Measurements from ENCODE around the gene CARMIL1.
A peak's percentile ranks its signal among the peaks of the same experiment; 100 is the strongest.

Gene CARMIL1

GRCh38 chr6:25254671-25255070 lies 24.5 kb upstream of the CARMIL1 start:
- DNase-seq = no peak
- no peak overlapping the region for H3K27ac Mint-ChIP-seq
- CTCF ChIA-PET = interaction anchor here (2.1 kb wide), 1 partner anchor 11 kb away, joined by 8 read pairs; no protein-coding TSS in a partner anchor
- no peaks in the 10 kb centered on the region for H3K36me3 Mint-ChIP-seq
- H3K4me1 Mint-ChIP-seq = peaks cover 3% of the 10 kb centered on the region
- no peak overlapping the region for H3K4me3 Mint-ChIP-seq
- no peaks in the 10 kb centered on the region for H3K9me3 Mint-ChIP-seq
- H3K27me3 Mint-ChIP-seq = peaks cover 3% of the 10 kb centered on the region

- H3K4me1 Mint-ChIP-seq = no peaks in the 10 kb centered on the region
- DNase-seq = no peak
Observed at GRCh38 chr6:25257686-25258348, 21.4 kb upstream of the CARMIL1 start.

GRCh38 chr6:25259756-25260155 lies 19.4 kb upstream of the CARMIL1 start:
- Mint-ChIP-seq H3K9me3 (no peaks in the 10 kb centered on the region), H3K36me3 (no peaks in the 10 kb centered on the region), H3K27ac (no peak overlapping the region), H3K4me3 (no peak overlapping the region), H3K4me1 (no peaks in the 10 kb centered on the region), H3K27me3 (peaks cover 3% of the 10 kb centered on the region)
- no peak for DNase-seq
- CTCF ChIA-PET = interaction anchor here (1.0 kb wide), 1 partner anchor 20 kb away, joined by 3 read pairs; no protein-coding TSS in a partner anchor

More at GRCh38 chr6:25257686-25258348, 21.4 kb upstream of the CARMIL1 start:
- CTCF ChIA-PET = interaction anchor here (0.6 to 1.9 kb wide), 2 partner anchors 8 to 34 kb away, joined by 3 to 5 read pairs; no protein-coding TSS in a partner anchor
- H3K36me3 Mint-ChIP-seq = no peaks in the 10 kb centered on the region
- no peaks in the 10 kb centered on the region for H3K9me3 Mint-ChIP-seq
- H3K27ac Mint-ChIP-seq = no peak overlapping the region
- peaks cover 3% of the 10 kb centered on the region for H3K27me3 Mint-ChIP-seq
- no peak overlapping the region for H3K4me3 Mint-ChIP-seq

- peaks cover 2% of the 10 kb centered on the region for H3K4me1 Mint-ChIP-seq
- no peak overlapping the region for H3K4me3 Mint-ChIP-seq
- CTCF ChIA-PET = interaction anchor here (1.7 to 4.2 kb wide), 2 partner anchors 226 to 293 kb away, joined by 7 to 90 read pairs; no protein-coding TSS in a partner anchor
- H3K27me3 Mint-ChIP-seq = peaks cover 12% of the 10 kb centered on the region
- no peak for DNase-seq
- no peaks in the 10 kb centered on the region for H3K36me3 Mint-ChIP-seq
- no peak overlapping the region for H3K27ac Mint-ChIP-seq
- no peaks in the 10 kb centered on the region for H3K9me3 Mint-ChIP-seq
Observed at GRCh38 chr6:25263657-25264056, 15.5 kb upstream of the CARMIL1 start.

GRCh38 chr6:25266456-25267100 lies 12.6 kb upstream of the CARMIL1 start:
- DNase-seq = no peak

GRCh38 chr6:25267662-25268061 lies 11.5 kb upstream of the CARMIL1 start:
- CTCF ChIA-PET = interaction anchor here (1.0 kb wide), 1 partner anchor 223 kb away, joined by 3 read pairs; no protein-coding TSS in a partner anchor
- no peak overlapping the region for H3K4me3 Mint-ChIP-seq
- no peak for DNase-seq

More at GRCh38 chr6:25266456-25267100, 12.6 kb upstream of the CARMIL1 start:
- H3K4me3 Mint-ChIP-seq = no peak overlapping the region
- H3K27me3 Mint-ChIP-seq = peaks cover 27% of the 10 kb centered on the region
- no peaks in the 10 kb centered on the region for H3K36me3 Mint-ChIP-seq
- no peaks in the 10 kb centered on the region for H3K9me3 Mint-ChIP-seq
- peaks cover 2% of the 10 kb centered on the region for H3K4me1 Mint-ChIP-seq
- CTCF ChIA-PET = interaction anchor here (0.6 to 4.2 kb wide), 29 partner anchors 9 to 359 kb away, joined by 3 to 90 read pairs (median 5); partner anchors contain the start of gene CARMIL1
- H3K27ac Mint-ChIP-seq = no peak overlapping the region

GRCh38 chr6:25270559-25270958 lies 8.6 kb upstream of the CARMIL1 start:
- no peak for DNase-seq
- Mint-ChIP-seq H3K27me3 (peaks cover 42% of the 10 kb centered on the region), H3K9me3 (no peaks in the 10 kb centered on the region), H3K36me3 (no peaks in the 10 kb centered on the region), H3K4me1 (peaks cover under 1% of the 10 kb centered on the region), H3K4me3 (no peak overlapping the region), H3K27ac (no peak overlapping the region)
- CTCF ChIA-PET = interaction anchor here (0.8 to 2.1 kb wide), 5 partner anchors 8 to 733 kb away, joined by 3 to 9 read pairs (median 3); partner anchors contain the start of gene CARMIL1

More at GRCh38 chr6:25267662-25268061, 11.5 kb upstream of the CARMIL1 start:
- Mint-ChIP-seq H3K9me3 (no peaks in the 10 kb centered on the region), H3K4me1 (peaks cover 2% of the 10 kb centered on the region), H3K27me3 (peaks cover 34% of the 10 kb centered on the region), H3K36me3 (no peaks in the 10 kb centered on the region), H3K27ac (no peak overlapping the region)

GRCh38 chr6:25275436-25275835 lies 3.7 kb upstream of the CARMIL1 start:
- Mint-ChIP-seq H3K4me3 (no peak overlapping the region), H3K9me3 (no peaks in the 10 kb centered on the region), H3K27me3 (peaks cover 43% of the 10 kb centered on the region), H3K36me3 (no peaks in the 10 kb centered on the region), H3K27ac (no peak overlapping the region), H3K4me1 (peaks cover 18% of the 10 kb centered on the region)
- CTCF ChIA-PET = interaction anchor here (2.8 kb wide), 1 partner anchor 9 kb away, joined by 9 read pairs; no protein-coding TSS in a partner anchor
- no peak for DNase-seq

- H3K9me3 Mint-ChIP-seq = no peaks in the 10 kb centered on the region
- CTCF ChIA-PET = interaction anchor here (1.1 to 5.3 kb wide), 2 partner anchors 214 to 325 kb away, joined by 3 to 87 read pairs; no protein-coding TSS in a partner anchor
- no peak overlapping the region for H3K27ac Mint-ChIP-seq
- no peaks in the 10 kb centered on the region for H3K36me3 Mint-ChIP-seq
- no peak for DNase-seq
- peaks cover 33% of the 10 kb centered on the region for H3K27me3 Mint-ChIP-seq
- peaks cover 24% of the 10 kb centered on the region for H3K4me1 Mint-ChIP-seq
- no peak overlapping the region for H3K4me3 Mint-ChIP-seq
Observed at GRCh38 chr6:25277386-25277785, 1.8 kb upstream of the CARMIL1 start.

- peak overlapping the region; percentile 62 for H3K4me3 Mint-ChIP-seq
- H3K36me3 Mint-ChIP-seq = no peaks in the 10 kb centered on the region
- H3K27ac Mint-ChIP-seq = no peak overlapping the region
- H3K4me1 Mint-ChIP-seq = peaks cover 24% of the 10 kb centered on the region
- DNase-seq = no peak
- peaks cover 30% of the 10 kb centered on the region for H3K27me3 Mint-ChIP-seq
- CTCF ChIA-PET = interaction anchor here (0.6 to 5.3 kb wide), 17 partner anchors 10 to 324 kb away, joined by 3 to 87 read pairs (median 6); no protein-coding TSS in a partner anchor
- H3K9me3 Mint-ChIP-seq = no peaks in the 10 kb centered on the region
Observed at GRCh38 chr6:25277857-25278256, 1.3 kb upstream of the CARMIL1 start.

GRCh38 chr6:25278261-25278913 lies 787 bp upstream of the CARMIL1 start:
- H3K4me1 Mint-ChIP-seq = peaks cover 24% of the 10 kb centered on the region
- H3K4me3 Mint-ChIP-seq = peak overlapping the region; percentile 84
- CTCF ChIA-PET = interaction anchor here (0.6 to 5.3 kb wide), 25 partner anchors 8 to 324 kb away, joined by 3 to 87 read pairs (median 6); no protein-coding TSS in a partner anchor
- no peak for DNase-seq
- no peaks in the 10 kb centered on the region for H3K9me3 Mint-ChIP-seq
- no peaks in the 10 kb centered on the region for H3K36me3 Mint-ChIP-seq
- peaks cover 27% of the 10 kb centered on the region for H3K27me3 Mint-ChIP-seq
- H3K27ac Mint-ChIP-seq = peak overlapping the region; percentile 68

- CTCF ChIA-PET = interaction anchor here (0.8 to 5.3 kb wide), 18 partner anchors 14 to 279 kb away, joined by 3 to 87 read pairs (median 6); no protein-coding TSS in a partner anchor
- H3K9me3 Mint-ChIP-seq = no peaks in the 10 kb centered on the region
- no peaks in the 10 kb centered on the region for H3K36me3 Mint-ChIP-seq
- H3K4me3 Mint-ChIP-seq = peak overlapping the region; percentile 84
- peak; percentile 44 for DNase-seq
- peaks cover 24% of the 10 kb centered on the region for H3K4me1 Mint-ChIP-seq
- H3K27ac Mint-ChIP-seq = no peak overlapping the region
- peaks cover 27% of the 10 kb centered on the region for H3K27me3 Mint-ChIP-seq
Observed at GRCh38 chr6:25279748-25280343, 672 bp downstream of the CARMIL1 start.

- Mint-ChIP-seq H3K27me3 (peaks cover 23% of the 10 kb centered on the region), H3K36me3 (no peaks in the 10 kb centered on the region), H3K4me3 (peak overlapping the region; percentile 84), H3K27ac (no peak overlapping the region), H3K9me3 (no peaks in the 10 kb centered on the region), H3K4me1 (peaks cover 24% of the 10 kb centered on the region)
- CTCF ChIA-PET = interaction anchor here (1.0 to 5.3 kb wide), 5 partner anchors 16 to 211 kb away, joined by 3 to 87 read pairs (median 11); no protein-coding TSS in a partner anchor
- DNase-seq = no peak
Observed at GRCh38 chr6:25280344-25281074, 1.3 kb downstream of the CARMIL1 start.

All from activated naive CD4-positive, alpha-beta T cell treated with anti-CD3 and anti-CD28 coated beads, Interleukin-2, amount 10 ng/mL, durations not matched to agents 7 days and 5 days (primary cell).